ENCODE measurements around the gene TMPRSS5. TPM values are rescaled to one million over a fixed set of nuclear protein-coding genes. Genes with fewer than 3 reads are reported as not detected.

TMPRSS5 gene
- total RNA-seq = 1.8 and 2.6 TPM in 2 replicates
- long read RNA-seq, partial matches to known transcripts = 0 of 1 reads
- long read RNA-seq, other reads (novel, unspliced or antisense) = 0 of 1 reads

DNA sequence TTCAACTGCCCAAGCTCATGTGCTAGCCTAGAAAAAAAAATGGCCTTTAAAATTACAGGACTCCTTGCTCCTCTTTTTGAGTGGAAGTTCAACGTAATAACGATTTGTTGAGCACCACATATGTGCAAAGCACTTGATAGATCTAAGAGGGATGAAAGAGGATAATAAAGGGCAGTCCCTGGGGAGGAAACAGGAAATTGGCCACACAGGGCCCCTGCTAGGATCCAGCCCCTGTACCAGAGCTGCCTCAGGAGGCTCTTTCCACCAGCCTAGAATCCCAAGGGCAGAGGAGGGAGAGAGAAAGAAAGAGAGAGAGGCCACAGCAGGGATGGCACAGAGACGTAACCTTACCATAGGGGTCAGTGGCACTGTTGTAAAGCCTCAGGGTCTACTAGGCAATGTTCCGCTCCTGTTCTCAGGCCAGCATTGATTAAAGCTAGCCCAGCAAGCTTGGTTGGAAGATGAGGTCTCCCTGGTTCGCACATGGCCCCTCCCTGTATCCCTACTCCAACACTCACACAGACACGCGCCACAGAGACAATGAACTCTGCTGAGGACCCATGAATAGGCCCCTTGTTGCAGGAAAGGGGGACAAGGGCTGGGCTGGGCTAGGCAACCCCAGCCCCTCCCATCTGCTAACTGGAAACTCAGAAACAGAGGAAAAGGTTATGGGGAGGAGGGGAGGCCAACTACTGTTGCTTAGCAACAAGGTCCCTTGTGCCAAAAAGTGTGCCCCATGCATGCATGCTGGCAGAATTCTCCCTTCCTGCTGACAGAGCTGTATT lies at the start of gene TMPRSS5:
TSS of gene TMPRSS5 (minus strand) at position 438 of the 785 bp plus-strand sequence. CDS start at position 354, 84 bp downstream.
- Mint-ChIP-seq H3K27me3 (no peaks in the 10 kb centered on the region), H3K36me3 (ENCODE audit: insufficient read depth) (peaks cover 12% of the 10 kb centered on the region), H3K9me3 (ENCODE audit: low read depth) (peaks cover 21% of the 10 kb centered on the region), H3K4me3 (ENCODE audit: low read depth) (no peak within 1 kb of the TSS), H3K4me1 (ENCODE audit: low read depth) (peaks cover 8% of the 10 kb centered on the region), H3K27ac (peak within 1 kb of the TSS; percentile 26)
- DNase-seq (ENCODE audit: low spot score, unreplicated experiment) = no peak
- TF ChIP-seq, protein P1, sequence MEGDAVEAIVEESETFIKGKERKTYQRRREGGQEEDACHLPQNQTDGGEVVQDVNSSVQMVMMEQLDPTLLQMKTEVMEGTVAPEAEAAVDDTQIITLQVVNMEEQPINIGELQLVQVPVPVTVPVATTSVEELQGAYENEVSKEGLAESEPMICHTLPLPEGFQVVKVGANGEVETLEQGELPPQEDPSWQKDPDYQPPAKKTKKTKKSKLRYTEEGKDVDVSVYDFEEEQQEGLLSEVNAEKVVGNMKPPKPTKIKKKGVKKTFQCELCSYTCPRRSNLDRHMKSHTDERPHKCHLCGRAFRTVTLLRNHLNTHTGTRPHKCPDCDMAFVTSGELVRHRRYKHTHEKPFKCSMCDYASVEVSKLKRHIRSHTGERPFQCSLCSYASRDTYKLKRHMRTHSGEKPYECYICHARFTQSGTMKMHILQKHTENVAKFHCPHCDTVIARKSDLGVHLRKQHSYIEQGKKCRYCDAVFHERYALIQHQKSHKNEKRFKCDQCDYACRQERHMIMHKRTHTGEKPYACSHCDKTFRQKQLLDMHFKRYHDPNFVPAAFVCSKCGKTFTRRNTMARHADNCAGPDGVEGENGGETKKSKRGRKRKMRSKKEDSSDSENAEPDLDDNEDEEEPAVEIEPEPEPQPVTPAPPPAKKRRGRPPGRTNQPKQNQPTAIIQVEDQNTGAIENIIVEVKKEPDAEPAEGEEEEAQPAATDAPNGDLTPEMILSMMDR (IDR thresholded peaks at IDR 0.05; ENCODE audit: unreplicated experiment) = no peak

DNA sequence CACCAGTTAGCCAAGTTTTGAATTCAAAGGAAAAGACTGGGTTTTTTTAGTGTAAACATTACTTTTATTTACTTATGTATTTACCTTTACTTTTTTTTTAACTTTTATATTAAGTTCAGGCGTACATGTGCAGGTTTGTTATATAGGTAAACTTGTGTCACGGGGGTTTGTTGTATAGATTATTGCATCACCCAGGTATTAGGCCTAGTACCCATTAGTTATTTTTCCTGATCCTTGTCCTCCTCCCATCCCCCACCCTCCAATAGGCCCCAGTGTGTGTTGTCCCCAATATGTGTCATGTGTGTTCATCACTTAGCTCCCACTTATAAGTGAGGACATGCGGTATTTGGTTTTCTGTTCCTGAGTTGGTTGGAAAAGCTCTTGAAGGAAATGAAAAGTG lies 46.8 kb upstream of the TMPRSS5 start:
- Mint-ChIP-seq H3K4me1 (ENCODE audit: low read depth) (no peaks in the 10 kb centered on the region), H3K27me3 (no peaks in the 10 kb centered on the region), H3K4me3 (ENCODE audit: low read depth) (no peak overlapping the region), H3K9me3 (ENCODE audit: low read depth) (peaks cover 5% of the 10 kb centered on the region), H3K36me3 (ENCODE audit: insufficient read depth) (peaks cover 14% of the 10 kb centered on the region), H3K27ac (no peak overlapping the region)
- DNase-seq (ENCODE audit: low spot score, unreplicated experiment) = no peak
- TF ChIP-seq, protein P1 (IDR thresholded peaks at IDR 0.05; ENCODE audit: unreplicated experiment) = no peak

DNA sequence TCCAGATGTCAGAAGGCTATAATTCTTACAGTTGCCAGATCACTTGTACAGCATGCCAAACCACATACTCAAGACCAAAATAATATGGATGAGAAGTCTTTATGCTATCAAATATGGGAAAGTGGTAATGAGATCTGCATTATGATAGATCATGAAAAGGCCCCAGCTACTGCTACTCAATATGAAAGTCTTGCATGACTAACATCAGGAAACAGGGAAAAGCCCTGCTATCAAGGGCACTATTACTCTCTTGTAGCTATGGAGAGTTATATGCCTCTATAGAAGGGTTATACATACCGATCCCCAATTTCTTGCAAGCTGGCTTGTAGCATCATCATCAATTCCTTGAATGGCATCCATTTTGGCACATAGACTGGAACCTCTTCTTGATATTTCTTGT lies 30.2 kb upstream of the TMPRSS5 start:
- Mint-ChIP-seq H3K27ac (no peak overlapping the region), H3K36me3 (ENCODE audit: insufficient read depth) (peaks cover 10% of the 10 kb centered on the region), H3K4me1 (ENCODE audit: low read depth) (no peaks in the 10 kb centered on the region), H3K27me3 (no peaks in the 10 kb centered on the region), H3K4me3 (ENCODE audit: low read depth) (no peak overlapping the region), H3K9me3 (ENCODE audit: low read depth) (no peaks in the 10 kb centered on the region)
- TF ChIP-seq, protein P1 (IDR thresholded peaks at IDR 0.05; ENCODE audit: unreplicated experiment) = no peak
- DNase-seq (ENCODE audit: low spot score, unreplicated experiment) = no peak

DNA sequence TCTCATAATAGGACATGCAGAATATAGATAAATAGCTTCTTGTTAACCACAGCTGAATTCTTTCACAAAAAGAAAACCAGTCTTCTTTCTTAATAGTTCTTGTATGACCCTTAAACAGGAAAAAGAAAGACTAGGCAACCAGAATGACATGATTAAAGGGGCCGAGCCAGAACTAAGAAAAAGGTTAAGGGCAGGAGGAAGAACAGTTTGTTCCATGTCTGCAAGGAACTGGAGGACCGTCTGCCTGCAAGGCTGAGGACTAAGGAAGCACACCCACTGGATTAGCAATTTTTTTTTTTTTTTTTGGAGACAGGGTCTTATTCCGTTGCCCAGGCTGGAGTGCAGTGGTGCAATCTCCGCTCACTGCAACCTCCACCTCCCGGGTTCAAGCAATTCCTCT lies 26.0 kb upstream of the TMPRSS5 start:
- Mint-ChIP-seq H3K27ac (no peak overlapping the region), H3K36me3 (ENCODE audit: insufficient read depth) (peaks cover 4% of the 10 kb centered on the region), H3K4me1 (ENCODE audit: low read depth) (peaks cover 2% of the 10 kb centered on the region), H3K27me3 (no peaks in the 10 kb centered on the region), H3K4me3 (ENCODE audit: low read depth) (no peak overlapping the region), H3K9me3 (ENCODE audit: low read depth) (no peaks in the 10 kb centered on the region)
- TF ChIP-seq, protein P1 (IDR thresholded peaks at IDR 0.05; ENCODE audit: unreplicated experiment) = no peak
- no peak for DNase-seq (ENCODE audit: low spot score, unreplicated experiment)

DNA sequence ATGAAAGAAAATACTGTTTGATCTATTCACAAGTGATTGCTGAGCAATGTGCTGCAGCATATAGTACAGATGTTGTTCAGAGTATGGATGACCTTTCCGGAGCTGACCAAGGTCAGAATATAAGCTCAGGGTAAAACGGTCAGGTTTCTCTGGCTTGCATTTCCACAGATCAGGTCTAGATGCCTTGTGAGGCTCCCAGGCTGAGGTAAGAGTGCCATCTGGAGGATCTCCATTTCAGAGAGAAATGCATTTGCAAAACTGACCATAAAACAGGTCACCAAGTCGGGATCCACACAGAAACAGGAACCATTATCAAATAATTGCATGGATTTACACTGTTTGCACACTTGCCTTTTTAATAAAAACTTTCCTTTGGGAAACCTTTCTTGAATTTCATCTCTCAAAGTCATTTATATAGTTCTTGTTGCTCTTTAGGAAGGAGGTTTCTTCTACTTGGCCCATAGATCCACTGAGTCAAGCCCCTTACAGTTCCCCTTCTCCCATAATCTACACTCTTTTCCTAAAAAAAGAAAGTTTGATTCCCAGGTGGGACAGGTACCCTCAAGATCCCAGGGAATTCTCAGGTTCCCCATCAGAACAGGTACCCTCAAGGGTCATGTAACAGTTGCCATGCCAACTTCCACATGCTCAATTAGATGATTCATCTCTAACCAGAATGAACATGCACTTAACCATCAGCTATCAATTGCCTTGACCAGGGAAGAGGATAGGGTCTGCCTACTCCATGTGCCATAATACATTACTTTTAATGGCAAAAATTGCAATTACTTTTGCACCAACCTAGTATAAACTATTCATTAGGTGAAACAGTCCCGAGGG lies 25.0 kb upstream of the TMPRSS5 start:
- DNase-seq (ENCODE audit: low spot score, unreplicated experiment) = no peak
- Mint-ChIP-seq H3K36me3 (ENCODE audit: insufficient read depth) (peaks cover 2% of the 10 kb centered on the region), H3K9me3 (ENCODE audit: low read depth) (no peaks in the 10 kb centered on the region), H3K27ac (no peak overlapping the region), H3K4me3 (ENCODE audit: low read depth) (no peak overlapping the region), H3K4me1 (ENCODE audit: low read depth) (peaks cover 11% of the 10 kb centered on the region), H3K27me3 (no peaks in the 10 kb centered on the region)
- TF ChIP-seq, protein P1 (IDR thresholded peaks at IDR 0.05; ENCODE audit: unreplicated experiment) = peak; percentile 66
